SK-N-SH treated with all-trans-retinoic acid at 6 μM for 48 hours (cell line): ENCODE results near the gene NHLH2.

Source experiments
- ARNTL ChIP-seq: fragments of 450-650 bp; formaldehyde crosslinking; IDR thresholded peaks from 2 replicates; pipeline ENCODE4 v1.5.0; 2020; ENCODE audit warnings: low read depth, mild to moderate bottlenecking, moderate library complexity, borderline replicate concordance
- CREB5 ChIP-seq: fragments of 250-450 bp; sonication (Bioruptor Pico); IDR thresholded peaks from 2 replicates; pipeline ENCODE4 v1.5.1; 2020; ENCODE audit warnings: low read depth, mild to moderate bottlenecking, moderate library complexity
- GLIS3 ChIP-seq: fragments of 250-450 bp; sonication (Bioruptor Pico); IDR thresholded peaks from 2 replicates; pipeline ENCODE4 v1.5.0; 2020; ENCODE audit warnings: mild to moderate bottlenecking, moderate library complexity
- OSR1 ChIP-seq: fragments of 250-450 bp; sonication (Bioruptor Pico); IDR thresholded peaks from 2 replicates; pipeline ENCODE4 v1.8.0; 2022; ENCODE audit warnings: moderate library complexity, mild to moderate bottlenecking, inconsistent platforms
- POU6F1 ChIP-seq: fragments of 250-450 bp; sonication (Bioruptor Pico); IDR thresholded peaks from 2 replicates; pipeline ENCODE4 v1.8.0; 2021; ENCODE audit warnings: low read depth, mild to moderate bottlenecking, moderate library complexity, borderline replicate concordance
- PPARA ChIP-seq: fragments of 250-450 bp; sonication (Bioruptor Pico); IDR thresholded peaks from 2 replicates; pipeline ENCODE4 v1.5.0; 2020; ENCODE audit warnings: mild to moderate bottlenecking, borderline replicate concordance
- RARB ChIP-seq: fragments of 250-450 bp; sonication (Bioruptor Pico); IDR thresholded peaks from 2 replicates; pipeline ENCODE4 v1.8.0; 2021; ENCODE audit warnings: mild to moderate bottlenecking, moderate library complexity
- TCF4 ChIP-seq: fragments of 250-450 bp; sonication (Bioruptor Pico); IDR thresholded peaks from 2 replicates; pipeline ENCODE4 v1.8.0; 2021; ENCODE audit warnings: mild to moderate bottlenecking, moderate library complexity, borderline replicate concordance
- ZFP3 ChIP-seq: fragments of 250-450 bp; sonication (Bioruptor Pico); IDR thresholded peaks from 2 replicates; pipeline ENCODE4 v1.5.0; 2020; ENCODE audit warnings: mild to moderate bottlenecking, moderate library complexity
- ZFP30 ChIP-seq: fragments of 450-650 bp; formaldehyde crosslinking; IDR thresholded peaks from 2 replicates; pipeline ENCODE4 v1.5.0; 2022; ENCODE audit warnings: mild to moderate bottlenecking, moderate library complexity

- TF ChIP-seq POU6F1 (CRISPR knock-in tag) (no peak), ARNTL (CRISPR knock-in tag) (no peak), CREB5 (CRISPR knock-in tag) (no peak), GLIS3 (CRISPR knock-in tag) (no peak), TCF4 (CRISPR knock-in tag) (no peak), RARB (no peak), ZFP3 (CRISPR knock-in tag) (no peak), ZFP30 (no peak), PPARA (CRISPR knock-in tag) (no peak), OSR1 (CRISPR knock-in tag) (no peak)
Measured at GRCh38 chr1:115797486-115797885, 43.4 kb downstream of the NHLH2 start.
